K562 (cell line): ENCODE data around the gene CYTH4. TPM values are rescaled to one million over a fixed set of nuclear protein-coding genes. Genes with fewer than 3 reads are reported as not detected.

Experiments used
- BCL6 ChIP-seq: fragments of 250-450 bp; sonication (Bioruptor Pico); IDR thresholded peaks from 2 replicates; pipeline ENCODE4 v1.4.0; 2020
- BRD9 ChIP-seq: fragments of 450-650 bp; IDR thresholded peaks from 2 replicates; pipeline ENCODE4 v1.6.1; 2018; ENCODE audit warnings: low read depth; ENCODE audit not compliant: partially characterized antibody
- CEBPG ChIP-seq, 3 experiments: fragments of 200-800 bp in 1 of 3; sonication (Bioruptor generic) in 1 of 3; sonication (generic) in 1 of 3; formaldehyde crosslinking in 1 of 3; IDR thresholded peaks in 2 of 3; conservative IDR thresholded peaks in 1 of 3; 2 replicates each; pipeline versions ENCODE4 v1.6.1 to v1.8.0; 2016 to 2022; ENCODE audit warnings: missing compliant biosample characterization in 2 of 3, missing genetic modification characterization in 2 of 3, mild to moderate bottlenecking in 1 of 3, missing genetic modification reagents in 1 of 3
- DNMT1 ChIP-seq: fragments of 450-650 bp; IDR thresholded peaks from 2 replicates; pipeline ENCODE4 v1.6.1; 2016; ENCODE audit warnings: antibody characterized with exemption, mild to moderate bottlenecking
- ESRRA ChIP-seq: fragments of 450-650 bp; IDR thresholded peaks from 2 replicates; pipeline ENCODE4 v1.6.1; 2014; ENCODE audit warnings: low read depth, mild to moderate bottlenecking, moderate library complexity, borderline replicate concordance
- KLF10 ChIP-seq: fragments of 250-450 bp; sonication (Bioruptor Pico); IDR thresholded peaks from 2 replicates; pipeline ENCODE4 v1.6.1; 2021; ENCODE audit warnings: matching md5 sums
- KLF13 ChIP-seq: fragments of 450-650 bp; IDR thresholded peaks from 2 replicates; pipeline ENCODE4 v1.6.1; 2016; ENCODE audit warnings: missing genetic modification characterization, low read depth, mild to moderate bottlenecking, missing compliant biosample characterization, moderate library complexity, borderline replicate concordance
- PTBP1 ChIP-seq: fragments of 200-400 bp; formaldehyde crosslinking; IDR thresholded peaks from 2 replicates; pipeline ENCODE4 v1.6.1; 2017; ENCODE audit warnings: low read depth, low read length
- SMARCA4 ChIP-seq: fragments of 450-650 bp; IDR thresholded peaks from 2 replicates; pipeline ENCODE4 v1.6.1; 2016
- STAG1 ChIP-seq: sonication (generic); formaldehyde crosslinking; IDR thresholded peaks from 2 replicates; pipeline ENCODE4 v1.5.0; 2020; ENCODE audit warnings: missing genetic modification reagents, borderline replicate concordance
- TAL1 ChIP-seq: fragments of 450-650 bp; IDR thresholded peaks from 2 replicates; pipeline ENCODE4 v1.6.1; 2016; ENCODE audit warnings: mild to moderate bottlenecking
- TCF3 ChIP-seq: sonication (generic); formaldehyde crosslinking; IDR thresholded peaks from 2 replicates; pipeline ENCODE4 v1.4.0; 2020; ENCODE audit warnings: mild to moderate bottlenecking, missing genetic modification reagents
- XRCC4 ChIP-seq: IDR thresholded peaks from one replicate; pipeline ENCODE4 v1.6.1; 2011; ENCODE audit not compliant: insufficient read depth, insufficient read length; ENCODE audit errors: extremely low read depth
- ZNF134 ChIP-seq: fragments of 250-450 bp; sonication (Bioruptor Pico); conservative IDR thresholded peaks from 2 replicates; pipeline ENCODE4 v1.4.0; 2020
- ZNF174 ChIP-seq: fragments of 250-450 bp; sonication (Bioruptor Pico); IDR thresholded peaks from 2 replicates; pipeline ENCODE4 v1.4.0; 2020; ENCODE audit warnings: mild to moderate bottlenecking
- ZNF263 ChIP-seq: sonication (generic); formaldehyde crosslinking; IDR thresholded peaks from 2 replicates; pipeline ENCODE4 v1.8.0; 2022; ENCODE audit warnings: mild to moderate bottlenecking, missing genetic modification reagents, borderline replicate concordance
- ZNF41 ChIP-seq: fragments of 250-450 bp; sonication (Bioruptor Pico); conservative IDR thresholded peaks from 2 replicates; pipeline ENCODE4 v1.4.0; 2020; ENCODE audit warnings: mild to moderate bottlenecking
- ZNF512 ChIP-seq: IDR thresholded peaks from 2 replicates; pipeline ENCODE4 v1.6.1; 2016; ENCODE audit warnings: missing genetic modification characterization, missing compliant biosample characterization
- ZNF584 ChIP-seq: fragments of 200-800 bp; sonication (Bioruptor generic); IDR thresholded peaks from 2 replicates; pipeline ENCODE4 v1.6.1; 2016; ENCODE audit warnings: low read depth, mild to moderate bottlenecking, missing genetic modification characterization, missing compliant biosample characterization
- ZSCAN29 ChIP-seq: fragments of 450-650 bp; IDR thresholded peaks from 2 replicates; pipeline ENCODE4 v1.6.1; 2017
- polyA plus RNA-seq, 8 experiments: library from polyadenylated mRNA; depleted of rRNA in 4 of 8; stranded (reverse) in 5 of 8; unstranded in 3 of 8; fragments of >200 nt; fragmentation: Nextera tagmentation in 2 of 8; fragmentation: Illumina TruSeq in 1 of 8; extraction: Ambion mirVana in 2 of 8; extraction: Trizol in 1 of 8; gene quantifications; 2 replicates each; pipeline versions ENCODE4 v1.2.1 to v1.2.3, GENCODE V29; 2011 to 2014; ENCODE audit warnings: inconsistent platforms in 1 of 8, missing spikeins in 1 of 8
- total RNA-seq, 7 experiments: library from RNA; depleted of rRNA in 6 of 7; stranded (reverse); fragments of >200 nt in 6 of 7; fragmentation: Illumina TruSeq in 2 of 7; extraction: Trizol in 2 of 7; gene quantifications; 2 replicates each; pipeline versions ENCODE4 v1.2.1 to v1.2.3, GENCODE V29; 2011 to 2021; ENCODE audit warnings: low replicate concordance in 1 of 7
- TF ChIP-seq, protein P1 (sequence below): fragments of 200-800 bp; sonication (Bioruptor generic); IDR thresholded peaks from 2 replicates; pipeline ENCODE4 v1.6.1; 2016; ENCODE audit warnings: missing genetic modification characterization, missing compliant biosample characterization
- TF ChIP-seq, protein P2 (sequence below), 2 experiments: fragments of 450-650 bp; conservative IDR thresholded peaks; 2 replicates each; pipeline ENCODE4 v1.6.1; 2017; ENCODE audit warnings: mild to moderate bottlenecking in 2 of 2, moderate library complexity in 2 of 2

Gene CYTH4
- total and polyA plus RNA-seq, 9 of the 15 experiments (the other 6 are each of a cell fraction or from before 2014, with no cell fraction given) = 0.03 to 2.0 (median 0.61) TPM; not detected in 1

- TF ChIP-seq ZNF512 (no peak), CEBPG (CRISPR knock-in tag; IDR thresholded peaks at IDR 0.05) (no peak), CEBPG (tag; conservative IDR thresholded peaks at IDR 0.05 in 1 of 2, IDR thresholded peaks at IDR 0.05 in 1 of 2) (no peak), XRCC4 (no peak), SMARCA4 (no peak), ESRRA (peak; percentile 35; the same call in 1 of the 2 replicates), BCL6 (CRISPR knock-in tag) (no peak), ZNF41 (CRISPR knock-in tag) (no peak), TAL1 (no peak), PTBP1 (no peak), ZSCAN29 (no peak), KLF13 (tag) (no peak), TCF3 (CRISPR knock-in tag) (0 out of 2 replicates have a peak, but pooled peaks have one; percentile 14), ZNF134 (CRISPR knock-in tag) (no peak), ZNF174 (CRISPR knock-in tag) (no peak), STAG1 (no peak), ZNF263 (peak; percentile 76; the same call in 1 of the 2 replicates), ZNF584 (CRISPR knock-in tag) (0 out of 2 replicates have a peak, but pooled peaks have one; percentile 39), KLF10 (CRISPR knock-in tag) (no peak), DNMT1 (no peak), BRD9 (no peak)
- TF ChIP-seq, protein P1, sequence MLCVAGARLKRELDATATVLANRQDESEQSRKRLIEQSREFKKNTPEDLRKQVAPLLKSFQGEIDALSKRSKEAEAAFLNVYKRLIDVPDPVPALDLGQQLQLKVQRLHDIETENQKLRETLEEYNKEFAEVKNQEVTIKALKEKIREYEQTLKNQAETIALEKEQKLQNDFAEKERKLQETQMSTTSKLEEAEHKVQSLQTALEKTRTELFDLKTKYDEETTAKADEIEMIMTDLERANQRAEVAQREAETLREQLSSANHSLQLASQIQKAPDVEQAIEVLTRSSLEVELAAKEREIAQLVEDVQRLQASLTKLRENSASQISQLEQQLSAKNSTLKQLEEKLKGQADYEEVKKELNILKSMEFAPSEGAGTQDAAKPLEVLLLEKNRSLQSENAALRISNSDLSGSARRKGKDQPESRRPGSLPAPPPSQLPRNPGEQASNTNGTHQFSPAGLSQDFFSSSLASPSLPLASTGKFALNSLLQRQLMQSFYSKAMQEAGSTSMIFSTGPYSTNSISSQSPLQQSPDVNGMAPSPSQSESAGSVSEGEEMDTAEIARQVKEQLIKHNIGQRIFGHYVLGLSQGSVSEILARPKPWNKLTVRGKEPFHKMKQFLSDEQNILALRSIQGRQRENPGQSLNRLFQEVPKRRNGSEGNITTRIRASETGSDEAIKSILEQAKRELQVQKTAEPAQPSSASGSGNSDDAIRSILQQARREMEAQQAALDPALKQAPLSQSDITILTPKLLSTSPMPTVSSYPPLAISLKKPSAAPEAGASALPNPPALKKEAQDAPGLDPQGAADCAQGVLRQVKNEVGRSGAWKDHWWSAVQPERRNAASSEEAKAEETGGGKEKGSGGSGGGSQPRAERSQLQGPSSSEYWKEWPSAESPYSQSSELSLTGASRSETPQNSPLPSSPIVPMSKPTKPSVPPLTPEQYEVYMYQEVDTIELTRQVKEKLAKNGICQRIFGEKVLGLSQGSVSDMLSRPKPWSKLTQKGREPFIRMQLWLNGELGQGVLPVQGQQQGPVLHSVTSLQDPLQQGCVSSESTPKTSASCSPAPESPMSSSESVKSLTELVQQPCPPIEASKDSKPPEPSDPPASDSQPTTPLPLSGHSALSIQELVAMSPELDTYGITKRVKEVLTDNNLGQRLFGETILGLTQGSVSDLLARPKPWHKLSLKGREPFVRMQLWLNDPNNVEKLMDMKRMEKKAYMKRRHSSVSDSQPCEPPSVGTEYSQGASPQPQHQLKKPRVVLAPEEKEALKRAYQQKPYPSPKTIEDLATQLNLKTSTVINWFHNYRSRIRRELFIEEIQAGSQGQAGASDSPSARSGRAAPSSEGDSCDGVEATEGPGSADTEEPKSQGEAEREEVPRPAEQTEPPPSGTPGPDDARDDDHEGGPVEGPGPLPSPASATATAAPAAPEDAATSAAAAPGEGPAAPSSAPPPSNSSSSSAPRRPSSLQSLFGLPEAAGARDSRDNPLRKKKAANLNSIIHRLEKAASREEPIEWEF (CRISPR knock-in tag) = no peak
- TF ChIP-seq, protein P2, sequence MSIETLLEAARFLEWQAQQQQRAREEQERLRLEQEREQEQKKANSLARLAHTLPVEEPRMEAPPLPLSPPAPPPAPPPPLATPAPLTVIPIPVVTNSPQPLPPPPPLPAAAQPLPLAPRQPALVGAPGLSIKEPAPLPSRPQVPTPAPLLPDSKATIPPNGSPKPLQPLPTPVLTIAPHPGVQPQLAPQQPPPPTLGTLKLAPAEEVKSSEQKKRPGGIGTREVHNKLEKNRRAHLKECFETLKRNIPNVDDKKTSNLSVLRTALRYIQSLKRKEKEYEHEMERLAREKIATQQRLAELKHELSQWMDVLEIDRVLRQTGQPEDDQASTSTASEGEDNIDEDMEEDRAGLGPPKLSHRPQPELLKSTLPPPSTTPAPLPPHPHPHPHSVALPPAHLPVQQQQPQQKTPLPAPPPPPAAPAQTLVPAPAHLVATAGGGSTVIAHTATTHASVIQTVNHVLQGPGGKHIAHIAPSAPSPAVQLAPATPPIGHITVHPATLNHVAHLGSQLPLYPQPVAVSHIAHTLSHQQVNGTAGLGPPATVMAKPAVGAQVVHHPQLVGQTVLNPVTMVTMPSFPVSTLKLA (conservative IDR thresholded peaks at IDR 0.05) = no peak
Observed at GRCh38 chr22:37303821-37304274, 21.5 kb downstream of the CYTH4 start (continued).
